Measurements from ENCODE around the gene GADD45B. TPM values are rescaled to one million over a fixed set of nuclear protein-coding genes. Genes with fewer than 3 reads are reported as not detected.

Gene GADD45B
- total RNA-seq, 2 donors from 2014 or later, result 430 to 498 TPM

DNA sequence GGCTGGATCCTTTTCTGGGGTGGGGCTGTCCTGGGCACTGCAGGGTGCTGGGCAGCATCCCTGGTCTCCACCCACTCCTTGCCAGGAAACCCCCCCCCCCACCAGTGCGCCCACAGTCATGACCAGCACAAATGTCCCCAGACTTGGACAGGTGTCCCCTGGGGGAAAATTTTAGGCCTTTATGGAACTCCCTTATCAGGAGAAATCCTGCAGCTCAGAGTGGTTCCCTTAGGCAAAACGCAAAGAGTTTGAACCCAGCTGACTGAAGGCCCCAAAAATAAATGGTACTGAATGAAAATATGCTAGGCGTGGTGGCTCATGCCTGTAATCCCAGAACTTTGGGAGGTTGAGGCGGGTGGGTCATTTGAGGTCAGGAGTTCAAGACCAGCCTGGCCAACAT, 51.8 kb downstream of the GADD45B start:
- H3K36me3 ChIP-seq, result no peaks in the 10 kb centered on the region
- no peak for ATAC-seq (ENCODE audit: insufficient number of reproducible peaks, low FRiP score, low read depth)
- no peak overlapping the region for H3K27ac ChIP-seq

More for the DNA sequence above, 51.8 kb downstream of the GADD45B start:
- H3K9me3 ChIP-seq, result no peaks in the 10 kb centered on the region
- no peak overlapping the region for H3K4me3 ChIP-seq
- H3K27me3 ChIP-seq (replicated peaks; ENCODE audit: insufficient read depth), result no peaks in the 10 kb centered on the region
- H3K4me1 ChIP-seq (ENCODE audit: control insufficient read depth in 1 of 2, low read depth in 2 of 2), result peaks cover 12 to 28% of the 10 kb centered on the region in 2 donors
- TF ChIP-seq, protein P1, sequence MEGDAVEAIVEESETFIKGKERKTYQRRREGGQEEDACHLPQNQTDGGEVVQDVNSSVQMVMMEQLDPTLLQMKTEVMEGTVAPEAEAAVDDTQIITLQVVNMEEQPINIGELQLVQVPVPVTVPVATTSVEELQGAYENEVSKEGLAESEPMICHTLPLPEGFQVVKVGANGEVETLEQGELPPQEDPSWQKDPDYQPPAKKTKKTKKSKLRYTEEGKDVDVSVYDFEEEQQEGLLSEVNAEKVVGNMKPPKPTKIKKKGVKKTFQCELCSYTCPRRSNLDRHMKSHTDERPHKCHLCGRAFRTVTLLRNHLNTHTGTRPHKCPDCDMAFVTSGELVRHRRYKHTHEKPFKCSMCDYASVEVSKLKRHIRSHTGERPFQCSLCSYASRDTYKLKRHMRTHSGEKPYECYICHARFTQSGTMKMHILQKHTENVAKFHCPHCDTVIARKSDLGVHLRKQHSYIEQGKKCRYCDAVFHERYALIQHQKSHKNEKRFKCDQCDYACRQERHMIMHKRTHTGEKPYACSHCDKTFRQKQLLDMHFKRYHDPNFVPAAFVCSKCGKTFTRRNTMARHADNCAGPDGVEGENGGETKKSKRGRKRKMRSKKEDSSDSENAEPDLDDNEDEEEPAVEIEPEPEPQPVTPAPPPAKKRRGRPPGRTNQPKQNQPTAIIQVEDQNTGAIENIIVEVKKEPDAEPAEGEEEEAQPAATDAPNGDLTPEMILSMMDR (IDR thresholded peaks at IDR 0.05), result no peak
- DNase-seq (ENCODE audit: low spot score), result no peak

Other genes with a start within 250 kb of the GADD45B start
- gene PLEKHJ1, start 239.8 kb upstream of the GADD45B start, total RNA-seq, result 10 to 100 TPM; 26.3 to 46.2 TPM
- 10 to 100 TPM; 23.8 to 43.7 TPM for gene SF3A2, start 239.3 kb upstream of the GADD45B start, total RNA-seq
- gene AMH, start 226.8 kb upstream of the GADD45B start, total RNA-seq, result under 1 TPM; 0.92 to 0.95 TPM
- gene JSRP1, start 219.7 kb upstream of the GADD45B start, total RNA-seq, result not detected
- gene PEAK3, start 194.0 kb upstream of the GADD45B start, total RNA-seq, result 1 to 10 TPM; 1.2 to 3.0 TPM
- gene LINGO3, start 168.0 kb upstream of the GADD45B start, total RNA-seq, result under 1 TPM in 1 of 2 donors, not detected in 1; 0.27 TPM
- 10 to 100 TPM; 35.5 to 38.8 TPM for gene LSM7, start 147.5 kb upstream of the GADD45B start, total RNA-seq
- 10 to 100 TPM; 55.8 to 60.0 TPM for gene SPPL2B, start 147.4 kb upstream of the GADD45B start, total RNA-seq
- under 1 TPM; 0.42 to 0.54 TPM for gene TMPRSS9, start 115.9 kb upstream of the GADD45B start, total RNA-seq
- 10 to 100 TPM; 19.4 to 23.4 TPM for gene TIMM13, start 48.5 kb upstream of the GADD45B start, total RNA-seq
- 10 to 100 TPM; 23.6 to 43.3 TPM for gene LMNB2, start 19.2 kb upstream of the GADD45B start, total RNA-seq
- gene GNG7, start 226.6 kb downstream of the GADD45B start, total RNA-seq, result 1 to 10 TPM; 2.3 to 3.2 TPM
- 1 to 10 TPM in 1 of 2 donors, not detected in 1; 2.3 TPM for gene DIRAS1, start 245.2 kb downstream of the GADD45B start, total RNA-seq

Data from thoracic aorta (tissue), 2 donors.